ENCODE results near the gene BRD4.

The BRD4 gene

DNA sequence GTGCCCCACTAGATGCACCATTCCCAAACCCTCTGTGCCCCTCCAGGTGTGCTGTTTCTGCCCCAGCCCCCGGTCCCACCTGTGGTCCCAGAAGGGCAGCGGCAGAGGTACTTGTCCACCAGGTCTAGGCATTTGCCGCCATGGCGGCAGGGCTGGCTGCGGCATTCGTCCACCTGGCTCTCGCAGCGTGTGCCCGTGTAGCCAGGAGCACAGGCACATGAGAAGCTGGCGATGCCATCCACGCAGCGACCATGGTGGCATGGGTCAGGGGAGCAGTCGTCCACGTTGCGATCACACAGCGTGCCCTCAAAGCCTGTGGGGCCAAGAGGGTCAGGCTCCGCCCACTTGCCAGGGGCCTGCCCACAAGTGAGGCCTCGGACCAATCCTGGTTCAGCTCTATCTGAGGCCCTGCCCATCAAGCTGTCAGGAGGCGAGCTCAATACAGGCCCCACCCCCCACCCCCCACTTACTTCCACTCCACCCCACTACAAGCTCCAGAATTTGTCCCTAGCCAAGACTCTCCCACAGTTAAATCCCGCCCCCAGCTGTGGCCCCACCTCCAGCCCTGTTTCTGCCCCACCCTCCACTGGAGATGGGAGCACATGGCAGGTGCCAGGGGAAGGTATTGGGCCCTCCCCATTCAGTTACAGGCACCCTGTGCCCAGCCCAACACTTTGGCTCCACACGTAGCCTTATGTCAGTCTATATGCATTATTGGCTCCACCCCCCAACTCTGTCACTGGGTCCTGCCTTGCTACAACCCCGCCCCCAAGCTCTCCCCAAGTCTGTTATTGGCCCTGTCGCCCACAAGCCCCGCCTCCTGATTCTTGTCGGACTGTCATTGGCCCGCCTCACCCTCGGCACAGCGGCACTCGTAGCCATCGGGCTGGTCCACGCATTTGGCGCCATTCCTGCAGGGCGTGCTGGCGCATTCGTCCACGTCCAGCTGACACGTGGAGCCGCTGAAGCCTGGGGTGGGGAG, 145.0 kb downstream of the BRD4 start:
- no peak for DNase-seq (ENCODE audit: low spot score in 2 of 2)
- ATAC-seq, result no peak
- Mint-ChIP-seq H3K9me3 (no peaks in the 10 kb centered on the region), H3K36me3 (no peaks in the 10 kb centered on the region), H3K4me3 (no peak overlapping the region), H3K4me1 (peaks cover 12% of the 10 kb centered on the region), H3K27ac (no peak overlapping the region)
